Ovary (tissue), 9 donors: ENCODE data around the gene AOPEP. TPM values are rescaled to one million over a fixed set of nuclear protein-coding genes. Genes with fewer than 3 reads are reported as not detected.

Experiments
- DNase-seq, 5 donors: peaks; one replicate each; pipeline ENCODE4 v3.0.0-alpha.2; 2019 to 2020
- H3K27ac ChIP-seq, 2 donors: fragments of 200-600 bp; one replicate each; pipeline versions ENCODE4 v1.5.1 to v1.8.0; 2019 to 2022
- H3K27me3 ChIP-seq: fragments of 200-600 bp; one replicate; pipeline ENCODE4 v1.8.0; 2022
- H3K36me3 ChIP-seq: fragments of 200-600 bp; sonication (generic); one replicate; pipeline ENCODE4 v1.5.1; 2019
- H3K4me1 ChIP-seq: one replicate; pipeline ENCODE4 v1.8.1; 2013; ENCODE audit warnings: mild to moderate bottlenecking, moderate library complexity; ENCODE audit not compliant: insufficient read depth
- H3K4me3 ChIP-seq: fragments of 200-600 bp; sonication (generic); one replicate; pipeline ENCODE4 v1.5.1; 2017
- H3K9me3 ChIP-seq, 2 donors: fragments of 200-600 bp in 1 of 2; sonication (generic) in 1 of 2; one replicate each; pipeline versions ENCODE4 v1.5.1 to v1.8.1; 2013 to 2019; ENCODE audit warnings: mild to moderate bottlenecking in 1 of 2, moderate library complexity in 1 of 2
- EP300 ChIP-seq: sonication (generic); formaldehyde crosslinking; IDR thresholded peaks from one replicate; pipeline ENCODE4 v1.6.1; 2017; ENCODE audit warnings: antibody characterized with exemption
- POLR2A ChIP-seq: fragments of 450-650 bp; IDR thresholded peaks from one replicate; pipeline ENCODE4 v1.6.1; 2017; ENCODE audit warnings: antibody characterized with exemption, mild to moderate bottlenecking, moderate library complexity
- WGBS, 3 donors: extraction: QIAGEN DNeasy Blood & Tissue Kit in 1 of 3; methylation state at CpG; one replicate each; pipeline versions ENCODE4 v1.1.5 to v1.1.7; 2013 to 2017; 5-methylcytosine and 5-hydroxymethylcytosine counted together
- intact Hi-C, 4 donors: fragments of 100-400 bp; cut with DNase I; formaldehyde crosslinking; loops; one replicate each; pipeline versions ENCODE4 v1.11.0 to v1.15.1; 2022 to 2023
- polyA plus RNA-seq, 2 donors: library from polyadenylated mRNA; stranded (reverse); fragments of 200-250 nt in 1 of 2; fragments of 350-450 nt in 1 of 2; fragmentation: Illumina TruSeq in 1 of 2; extraction: RNeasy Lipid Tissue Mini Kit (QIAGEN cat#74804) in 1 of 2; gene quantifications; one replicate each; pipeline ENCODE4 v1.2.3, GENCODE V29; 2013 to 2014
- total RNA-seq, 7 donors: library from RNA; depleted of rRNA in 2 of 7; stranded (reverse); fragments of >200 nt in 2 of 7; fragmentation: NEBNext Ultra II Directional in 3 of 7; extraction: Animal tissue kit (Norgen Biotek cat#: 25700) in 3 of 7; gene quantifications; one replicate each; pipeline versions ENCODE4 v1.1.0 to v1.2.4, GENCODE V29; 2016 to 2023
- TF ChIP-seq, protein P1 (sequence below), 3 donors: fragments of 450-650 bp in 2 of 3; fragments of 200-600 bp in 1 of 3; IDR thresholded peaks; one replicate each; pipeline versions ENCODE4 v1.5.1 to v1.8.0; 2016 to 2022; ENCODE audit warnings: antibody characterized with exemption in 3 of 3, mild to moderate bottlenecking in 1 of 3
- donor health status: DM: no; HTN: no; CAD: no; lungs with moderate emphysema.
- donor health status: DM: no; HTN: no; CAD: no.
- donor health status: Bipolar disorder and iron deficiency.
- donor health status: DM: yes; HTN: yes; CAD: no.
- donor health status: DM: no; HTN: no; CAD: no.
- donor health status: DM: yes; HTN: yes; CAD: no.

Gene AOPEP
- total and polyA plus RNA-seq, 9 donors = 40.0 to 141 (median 82.1) TPM

GRCh38 chr9:95037789-95038521, 311.5 kb downstream of the AOPEP start:
- H3K27ac ChIP-seq = no peak overlapping the region

DNA sequence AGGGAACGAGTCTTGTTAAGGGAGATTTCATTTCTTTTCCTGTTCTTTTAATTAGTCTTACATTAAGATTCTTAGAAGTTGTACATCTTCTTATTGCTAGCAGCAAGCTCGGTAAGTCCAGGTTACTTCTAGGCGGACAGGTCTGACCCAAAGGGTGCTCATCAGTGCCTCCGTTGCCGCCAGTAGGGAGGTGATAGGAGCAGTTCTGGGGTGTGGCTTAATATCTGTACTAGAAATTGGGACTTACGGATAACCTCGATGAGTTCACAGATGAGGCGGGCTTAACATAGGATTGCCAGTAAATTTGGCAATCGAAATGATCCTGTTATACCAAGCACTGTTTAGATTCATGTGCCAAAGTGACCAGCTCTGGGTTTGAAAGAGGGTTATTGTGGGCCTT, 312.2 kb downstream of the AOPEP start:
- Histone ChIP-seq H3K4me3 (no peak overlapping the region), H3K36me3 (no peaks in the 10 kb centered on the region), H3K27ac (no peak overlapping the region), H3K4me1 (peaks cover 11% of the 10 kb centered on the region), H3K27me3 (no peaks in the 10 kb centered on the region), H3K9me3 (no peaks in the 10 kb centered on the region)
- intact Hi-C loops = no loop called here
- TF ChIP-seq POLR2A (no peak), EP300 (no peak)
- TF ChIP-seq, protein P1, sequence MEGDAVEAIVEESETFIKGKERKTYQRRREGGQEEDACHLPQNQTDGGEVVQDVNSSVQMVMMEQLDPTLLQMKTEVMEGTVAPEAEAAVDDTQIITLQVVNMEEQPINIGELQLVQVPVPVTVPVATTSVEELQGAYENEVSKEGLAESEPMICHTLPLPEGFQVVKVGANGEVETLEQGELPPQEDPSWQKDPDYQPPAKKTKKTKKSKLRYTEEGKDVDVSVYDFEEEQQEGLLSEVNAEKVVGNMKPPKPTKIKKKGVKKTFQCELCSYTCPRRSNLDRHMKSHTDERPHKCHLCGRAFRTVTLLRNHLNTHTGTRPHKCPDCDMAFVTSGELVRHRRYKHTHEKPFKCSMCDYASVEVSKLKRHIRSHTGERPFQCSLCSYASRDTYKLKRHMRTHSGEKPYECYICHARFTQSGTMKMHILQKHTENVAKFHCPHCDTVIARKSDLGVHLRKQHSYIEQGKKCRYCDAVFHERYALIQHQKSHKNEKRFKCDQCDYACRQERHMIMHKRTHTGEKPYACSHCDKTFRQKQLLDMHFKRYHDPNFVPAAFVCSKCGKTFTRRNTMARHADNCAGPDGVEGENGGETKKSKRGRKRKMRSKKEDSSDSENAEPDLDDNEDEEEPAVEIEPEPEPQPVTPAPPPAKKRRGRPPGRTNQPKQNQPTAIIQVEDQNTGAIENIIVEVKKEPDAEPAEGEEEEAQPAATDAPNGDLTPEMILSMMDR (IDR thresholded peaks at IDR 0.05) = no peak
- 95 to 98% (median 96%) methylated on average over 9 of the region's 9 CpGs for WGBS, 3 donors
- DNase-seq = no peak

More at GRCh38 chr9:95037789-95038521, 311.5 kb downstream of the AOPEP start:
- peaks cover 10% of the 10 kb centered on the region for H3K4me1 ChIP-seq
- 85 to 94% (median 90%) methylated on average over 7 of the region's 7 CpGs for WGBS, 3 donors
- H3K27me3 ChIP-seq = no peaks in the 10 kb centered on the region
- no peaks in the 10 kb centered on the region for H3K36me3 ChIP-seq
- TF ChIP-seq POLR2A (no peak), EP300 (no peak)
- TF ChIP-seq, protein P1 (IDR thresholded peaks at IDR 0.05) = no peak
- DNase-seq = no peak
- no peak overlapping the region for H3K4me3 ChIP-seq
- no peaks in the 10 kb centered on the region for H3K9me3 ChIP-seq
- intact Hi-C loops = no loop called here

- H3K27me3 ChIP-seq = no peaks in the 10 kb centered on the region
- H3K9me3 ChIP-seq = no peaks in the 10 kb centered on the region
- no peaks in the 10 kb centered on the region for H3K36me3 ChIP-seq
- H3K4me1 ChIP-seq = peaks cover 17% of the 10 kb centered on the region
- intact Hi-C loops = no loop called here
- TF ChIP-seq EP300 = no peak
- TF ChIP-seq, protein P1 (IDR thresholded peaks at IDR 0.05) = no peak
- no peak for TF ChIP-seq POLR2A
- no peak overlapping the region for H3K27ac ChIP-seq
- WGBS, 3 donors = 74 to 93% (median 83%) methylated on average over 5 of the region's 5 CpGs
- H3K4me3 ChIP-seq = no peak overlapping the region
- DNase-seq = no peak
Observed at GRCh38 chr9:95040106-95040505, 313.6 kb downstream of the AOPEP start.

- no peaks in the 10 kb centered on the region for H3K36me3 ChIP-seq
- TF ChIP-seq POLR2A = no peak
- TF ChIP-seq, protein P1 (IDR thresholded peaks at IDR 0.05) = no peak
- TF ChIP-seq EP300 = no peak
- no peak overlapping the region for H3K27ac ChIP-seq
- intact Hi-C loops = no loop called here
- 5 to 35% (median 13%) methylated on average over 5 of the region's 5 CpGs for WGBS, 3 donors
- no peaks in the 10 kb centered on the region for H3K27me3 ChIP-seq
- peaks cover 11% of the 10 kb centered on the region for H3K4me1 ChIP-seq
- no peak overlapping the region for H3K4me3 ChIP-seq
- DNase-seq = no peak
- no peaks in the 10 kb centered on the region for H3K9me3 ChIP-seq
Observed at GRCh38 chr9:95043826-95044225, 317.3 kb downstream of the AOPEP start.
